Measurements from ENCODE around the gene TBC1D22B. TPM values are rescaled to one million over a fixed set of nuclear protein-coding genes. Genes with fewer than 3 reads are reported as not detected.
"Not testable (repeated sequence)": the region's sequence is repeated elsewhere in the genome, so short reads cannot be mapped to it uniquely, and the experiment has no call there.

TBC1D22B gene
- total RNA-seq, 1 donor from 2014 or later = 12.5 TPM

GRCh38 chr6:37332894-37333293 is 75.3 kb downstream of the TBC1D22B start:
- H3K4me3 ChIP-seq = no peak overlapping the region
- TF ChIP-seq CTCF (IDR thresholded peaks at IDR 0.05) (no peak), POLR2A (IDR thresholded peaks at IDR 0.05) (no peak), POLR2AphosphoS5 (IDR thresholded peaks at IDR 0.05; ENCODE audit: insufficient read depth in 1 of 2, low read depth in 1 of 2) (no peak)
- intact Hi-C loops (cut with DNase I) = no loop called here
- H3K4me1 ChIP-seq = no peaks in the 10 kb centered on the region
- no peak overlapping the region for H3K27ac ChIP-seq
- peaks cover 0 to 18% of the 10 kb centered on the region in 2 donors for H3K36me3 ChIP-seq
- no peaks in the 10 kb centered on the region for H3K9me3 ChIP-seq
- no peak for DNase-seq (ENCODE audit: extremely low spot score in 2 of 2)
- no peaks in the 10 kb centered on the region for H3K27me3 ChIP-seq

GRCh38 chr6:37334047-37334446 is 76.5 kb downstream of the TBC1D22B start:
- no peak overlapping the region for H3K4me3 ChIP-seq
- peaks cover 0 to 18% of the 10 kb centered on the region in 2 donors for H3K36me3 ChIP-seq
- intact Hi-C loops (cut with DNase I) = no loop called here
- H3K4me1 ChIP-seq = no peaks in the 10 kb centered on the region
- H3K27ac ChIP-seq = no peak overlapping the region
- H3K9me3 ChIP-seq = no peaks in the 10 kb centered on the region
- no peak for TF ChIP-seq POLR2A (IDR thresholded peaks at IDR 0.05)
- TF ChIP-seq CTCF (IDR thresholded peaks at IDR 0.05) = no peak
- no peak for TF ChIP-seq POLR2AphosphoS5 (IDR thresholded peaks at IDR 0.05; ENCODE audit: insufficient read depth in 1 of 2, low read depth in 1 of 2)
- no peaks in the 10 kb centered on the region for H3K27me3 ChIP-seq
- no peak for DNase-seq (ENCODE audit: extremely low spot score in 2 of 2)

GRCh38 chr6:37338317-37338716 is 80.7 kb downstream of the TBC1D22B start:
- H3K36me3 ChIP-seq; H3K9me3 ChIP-seq; DNase-seq (ENCODE audit: extremely low spot score in 2 of 2); H3K27ac ChIP-seq; H3K4me1 ChIP-seq; H3K4me3 ChIP-seq; intact Hi-C loops (cut with DNase I); H3K27me3 ChIP-seq: not testable (repeated sequence)

GRCh38 chr6:37338745-37339255 is 81.2 kb downstream of the TBC1D22B start:
- H3K9me3 ChIP-seq = no peaks in the 10 kb centered on the region
- no peaks in the 10 kb centered on the region for H3K27me3 ChIP-seq
- H3K4me3 ChIP-seq = no peak overlapping the region
- DNase-seq (ENCODE audit: extremely low spot score in 2 of 2) = no peak
- no peak overlapping the region for H3K27ac ChIP-seq
- no peaks in the 10 kb centered on the region for H3K4me1 ChIP-seq
- H3K36me3 ChIP-seq = no peaks in the 10 kb centered on the region
- no peak for TF ChIP-seq POLR2AphosphoS5 (IDR thresholded peaks at IDR 0.05; ENCODE audit: insufficient read depth in 1 of 2, low read depth in 1 of 2)
- TF ChIP-seq POLR2A (IDR thresholded peaks at IDR 0.05) = no peak
- intact Hi-C loops (cut with DNase I) = no loop called here

- no peak for TF ChIP-seq POLR2A (IDR thresholded peaks at IDR 0.05)
- no peak for TF ChIP-seq CTCF (IDR thresholded peaks at IDR 0.05)
- TF ChIP-seq POLR2AphosphoS5 (IDR thresholded peaks at IDR 0.05; ENCODE audit: insufficient read depth in 1 of 2, low read depth in 1 of 2) = no peak
These were observed 82.4 kb downstream of the TBC1D22B start for GRCh38 chr6:37339741-37340638.

GRCh38 chr6:37340639-37340943 is 83.0 kb downstream of the TBC1D22B start:
- DNase-seq (ENCODE audit: extremely low spot score in 2 of 2) = no peak
- Histone ChIP-seq H3K9me3 (no peaks in the 10 kb centered on the region), H3K36me3 (no peaks in the 10 kb centered on the region), H3K27ac (no peak overlapping the region), H3K4me3 (no peak overlapping the region), H3K27me3 (no peaks in the 10 kb centered on the region), H3K4me1 (no peaks in the 10 kb centered on the region)
- intact Hi-C loops (cut with DNase I) = no loop called here
- TF ChIP-seq CTCF (IDR thresholded peaks at IDR 0.05) (no peak), POLR2A (IDR thresholded peaks at IDR 0.05) (no peak), POLR2AphosphoS5 (IDR thresholded peaks at IDR 0.05; ENCODE audit: insufficient read depth in 1 of 2, low read depth in 1 of 2) (no peak)

More at GRCh38 chr6:37339741-37340638, 82.4 kb downstream of the TBC1D22B start:
- H3K4me3 ChIP-seq = no peak overlapping the region
- no peaks in the 10 kb centered on the region for H3K4me1 ChIP-seq
- H3K27me3 ChIP-seq = no peaks in the 10 kb centered on the region
- DNase-seq (ENCODE audit: extremely low spot score in 2 of 2) = no peak
- no peak overlapping the region for H3K27ac ChIP-seq
- H3K9me3 ChIP-seq = no peaks in the 10 kb centered on the region
- no peaks in the 10 kb centered on the region for H3K36me3 ChIP-seq
- intact Hi-C loops (cut with DNase I) = no loop called here
